Natural killer cell (primary cell): Measurements from ENCODE around the gene RGSL1. TPM values are rescaled to one million over a fixed set of nuclear protein-coding genes. Genes with fewer than 3 reads are reported as not detected.
"Not testable (repeated sequence)": the region's sequence is repeated elsewhere in the genome, so short reads cannot be mapped to it uniquely, and the experiment has no call there.

Source experiments
- ATAC-seq, 3 donors: fragments of 150-1000 bp in 2 of 3; fragments of 200-7000 bp in 1 of 3; cut with Tn5 transposase; 1 replicate in 1 of 3; 2 replicates in 2 of 3; pipeline ENCODE4 v1.10.0; 2021; ENCODE audit warnings: mild to moderate bottlenecking in 2 of 3, moderate library complexity in 2 of 3
- DNase-seq, 2 donors: peaks; one replicate each; pipeline versions ENCODE4 v3.0.0 to v3.0.0-alpha.2; 2013 to 2021; ENCODE audit warnings: mixed read lengths in 1 of 2
- H3K27ac ChIP-seq: one replicate; pipeline ENCODE4 v1.5.1; 2013; ENCODE audit warnings: mild to moderate bottlenecking, low read length
- H3K27me3 ChIP-seq: one replicate; pipeline ENCODE4 v1.6.1; 2013; ENCODE audit warnings: low read length; ENCODE audit not compliant: control insufficient read depth, insufficient read depth
- H3K36me3 ChIP-seq: one replicate; pipeline ENCODE4 v1.6.1; 2013; ENCODE audit warnings: low read length; ENCODE audit not compliant: control insufficient read depth, insufficient read depth
- H3K4me1 ChIP-seq: one replicate; pipeline ENCODE4 v1.6.1; 2013; ENCODE audit warnings: low read length; ENCODE audit not compliant: control insufficient read depth, insufficient read depth
- H3K4me3 ChIP-seq: one replicate; pipeline ENCODE4 v1.5.1; 2013; ENCODE audit warnings: low read length
- H3K9me3 ChIP-seq: one replicate; pipeline ENCODE4 v1.6.1; 2013; ENCODE audit warnings: low read length; ENCODE audit not compliant: control insufficient read depth, insufficient read depth
- H3K27ac Mint-ChIP-seq, 2 donors: one replicate each; pipeline ENCODE4 v1.8.0; 2022; ENCODE audit warnings: mild to moderate bottlenecking in 2 of 2, mixed read lengths in 2 of 2, moderate library complexity in 1 of 2
- H3K27me3 Mint-ChIP-seq, 2 donors: one replicate each; pipeline ENCODE4 v1.8.0; 2022; ENCODE audit warnings: low read depth in 2 of 2, mixed read lengths in 2 of 2
- H3K36me3 Mint-ChIP-seq: one replicate; pipeline ENCODE4 v1.8.0; 2022; ENCODE audit warnings: mixed read lengths
- H3K4me1 Mint-ChIP-seq, 2 donors: one replicate each; pipeline ENCODE4 v1.8.0; 2022; ENCODE audit warnings: mixed read lengths in 2 of 2
- H3K4me3 Mint-ChIP-seq: one replicate; pipeline ENCODE4 v1.8.0; 2022; ENCODE audit warnings: mild to moderate bottlenecking, moderate library complexity, mixed read lengths
- H3K9me3 Mint-ChIP-seq, 2 donors: one replicate each; pipeline ENCODE4 v1.8.0; 2022; ENCODE audit warnings: mixed read lengths in 2 of 2
- WGBS: methylation state at CpG from one replicate; pipeline ENCODE4 v1.1.7; 2013; ENCODE audit warnings: missing lambda C conversion rate; ENCODE audit not compliant: insufficient coverage; 5-methylcytosine and 5-hydroxymethylcytosine counted together
- intact Hi-C: fragments of 100-400 bp; cut with micrococcal nuclease; formaldehyde crosslinking; loops from one replicate; pipeline ENCODE4 v1.14.2; 2022
- total RNA-seq, 4 donors: library from RNA; stranded (reverse); fragments of 120-200 nt in 1 of 4; gene quantifications; one replicate each; pipeline versions ENCODE4 v1.2.3 to v1.2.4, GENCODE V29; 2013 to 2022
- TF ChIP-seq, protein P1 (sequence below): fragments of 200-600 bp; IDR thresholded peaks from one replicate; pipeline ENCODE4 v1.8.0; 2022; ENCODE audit warnings: antibody characterized with exemption

RGSL1 gene
- total RNA-seq, 3 donors from 2014 or later (not counting 1 experiment from before 2014, with no cell fraction given), result not detected

DNA sequence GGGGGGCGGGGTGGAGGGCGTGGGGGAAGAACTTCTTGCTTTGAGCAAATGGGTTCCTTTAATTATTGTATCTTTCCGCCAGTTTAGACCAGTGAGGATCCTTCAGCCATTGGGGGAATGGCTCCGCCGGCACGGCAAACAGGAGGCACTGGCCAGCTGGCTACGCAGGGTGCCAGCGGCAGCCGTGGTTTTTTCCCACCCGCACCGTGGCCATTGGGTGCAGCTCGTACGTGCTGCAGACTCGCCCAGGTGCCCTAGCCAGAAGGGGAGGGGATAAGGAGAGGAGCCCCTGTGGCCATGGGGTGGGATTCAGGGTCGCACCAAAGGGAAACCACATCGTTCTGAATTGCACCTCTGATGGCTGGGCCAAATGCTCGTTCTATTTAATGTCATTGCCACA is 65.6 kb downstream of the RGSL1 start:
- Histone ChIP-seq H3K27me3 (no peaks in the 10 kb centered on the region), H3K4me3 (no peak overlapping the region), H3K27ac (no peak overlapping the region), H3K36me3 (no peaks in the 10 kb centered on the region), H3K9me3 (no peaks in the 10 kb centered on the region), H3K4me1 (no peaks in the 10 kb centered on the region)
- 76% methylated on average over 17 of the region's 17 CpGs for WGBS
- Mint-ChIP-seq H3K27ac (no peak overlapping the region), H3K27me3 (peaks cover 5 to 7% of the 10 kb centered on the region in 2 donors), H3K36me3 (peaks cover 7% of the 10 kb centered on the region), H3K4me1 (no peaks in the 10 kb centered on the region), H3K9me3 (peaks cover 4 to 7% of the 10 kb centered on the region in 2 donors), H3K4me3 (no peak overlapping the region)
- intact Hi-C loops, result no loop called here
- DNase-seq, result no peak
- ATAC-seq, result no peak
- TF ChIP-seq, protein P1, sequence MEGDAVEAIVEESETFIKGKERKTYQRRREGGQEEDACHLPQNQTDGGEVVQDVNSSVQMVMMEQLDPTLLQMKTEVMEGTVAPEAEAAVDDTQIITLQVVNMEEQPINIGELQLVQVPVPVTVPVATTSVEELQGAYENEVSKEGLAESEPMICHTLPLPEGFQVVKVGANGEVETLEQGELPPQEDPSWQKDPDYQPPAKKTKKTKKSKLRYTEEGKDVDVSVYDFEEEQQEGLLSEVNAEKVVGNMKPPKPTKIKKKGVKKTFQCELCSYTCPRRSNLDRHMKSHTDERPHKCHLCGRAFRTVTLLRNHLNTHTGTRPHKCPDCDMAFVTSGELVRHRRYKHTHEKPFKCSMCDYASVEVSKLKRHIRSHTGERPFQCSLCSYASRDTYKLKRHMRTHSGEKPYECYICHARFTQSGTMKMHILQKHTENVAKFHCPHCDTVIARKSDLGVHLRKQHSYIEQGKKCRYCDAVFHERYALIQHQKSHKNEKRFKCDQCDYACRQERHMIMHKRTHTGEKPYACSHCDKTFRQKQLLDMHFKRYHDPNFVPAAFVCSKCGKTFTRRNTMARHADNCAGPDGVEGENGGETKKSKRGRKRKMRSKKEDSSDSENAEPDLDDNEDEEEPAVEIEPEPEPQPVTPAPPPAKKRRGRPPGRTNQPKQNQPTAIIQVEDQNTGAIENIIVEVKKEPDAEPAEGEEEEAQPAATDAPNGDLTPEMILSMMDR, result no peak

DNA sequence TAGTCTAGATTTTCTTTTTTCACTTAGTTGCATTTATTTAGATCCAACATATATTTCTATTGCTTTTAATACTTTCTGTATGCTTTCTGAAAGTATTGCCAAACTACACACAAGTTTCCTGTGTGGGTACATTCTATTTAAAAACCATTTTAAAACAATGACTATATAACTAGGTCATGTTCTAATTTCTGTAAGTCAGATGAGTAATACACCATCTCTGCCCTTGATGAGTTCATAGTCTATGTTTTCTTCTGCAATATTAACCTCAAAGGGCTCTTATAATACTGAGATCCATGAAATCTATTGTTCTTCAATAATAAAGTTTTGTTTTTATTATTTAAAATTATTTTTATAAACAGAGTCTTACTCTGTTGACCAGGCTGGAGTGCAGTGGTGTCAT is 70.8 kb downstream of the RGSL1 start:
- peaks cover 28% of the 10 kb centered on the region for H3K36me3 Mint-ChIP-seq

DNA sequence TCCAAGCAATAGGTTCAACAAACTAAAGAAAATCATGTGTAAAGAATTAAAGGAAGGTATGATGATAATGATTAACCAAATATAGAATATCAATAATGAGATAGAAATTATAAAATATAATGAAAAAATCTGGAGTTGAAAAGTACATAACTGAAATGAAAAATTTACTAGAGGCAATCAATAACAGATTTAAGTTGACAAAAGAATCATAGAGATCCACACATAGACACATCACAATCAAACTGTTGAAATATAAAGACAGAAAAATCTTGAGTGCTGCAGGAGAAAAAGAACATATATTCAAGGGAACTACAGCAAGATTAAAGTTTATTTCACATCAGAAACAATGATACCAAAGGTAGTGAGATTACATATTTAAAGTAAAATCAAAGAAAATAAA is 75.4 kb downstream of the RGSL1 start:
- TF ChIP-seq, protein P1, result no peak
- peaks cover 30% of the 10 kb centered on the region for H3K36me3 Mint-ChIP-seq
- Histone ChIP-seq H3K9me3 (peaks cover 3% of the 10 kb centered on the region), H3K4me3 (no peak overlapping the region), H3K27me3 (peaks cover 3% of the 10 kb centered on the region), H3K36me3 (no peaks in the 10 kb centered on the region), H3K4me1 (no peaks in the 10 kb centered on the region), H3K27ac (no peak overlapping the region)
- DNase-seq, result no peak
- H3K27me3 Mint-ChIP-seq, result peaks cover 8 to 25% of the 10 kb centered on the region in 2 donors
- no peak overlapping the region for H3K4me3 Mint-ChIP-seq
- no peak for ATAC-seq
- peaks cover 13 to 15% of the 10 kb centered on the region in 2 donors for H3K9me3 Mint-ChIP-seq
- H3K4me1 Mint-ChIP-seq, result no peaks in the 10 kb centered on the region
- no peak overlapping the region for H3K27ac Mint-ChIP-seq
- intact Hi-C loops, result no loop called here

More for the DNA sequence above, 70.8 kb downstream of the RGSL1 start:
- no peak for DNase-seq
- H3K9me3 ChIP-seq, result peaks cover 3% of the 10 kb centered on the region
- intact Hi-C loops, result no loop called here
- H3K9me3 Mint-ChIP-seq, result peaks cover 11 to 21% of the 10 kb centered on the region in 2 donors
- H3K27me3 ChIP-seq, result peaks cover 3% of the 10 kb centered on the region
- H3K4me3 ChIP-seq, result no peak overlapping the region
- H3K36me3 ChIP-seq, result no peaks in the 10 kb centered on the region
- TF ChIP-seq, protein P1, result no peak
- H3K27ac Mint-ChIP-seq, result no peak overlapping the region
- ATAC-seq, result no peak
- no peaks in the 10 kb centered on the region for H3K4me1 Mint-ChIP-seq
- H3K4me3 Mint-ChIP-seq, result no peak overlapping the region
- peaks cover 8 to 15% of the 10 kb centered on the region in 2 donors for H3K27me3 Mint-ChIP-seq
- no peaks in the 10 kb centered on the region for H3K4me1 ChIP-seq
- no peak overlapping the region for H3K27ac ChIP-seq

DNA sequence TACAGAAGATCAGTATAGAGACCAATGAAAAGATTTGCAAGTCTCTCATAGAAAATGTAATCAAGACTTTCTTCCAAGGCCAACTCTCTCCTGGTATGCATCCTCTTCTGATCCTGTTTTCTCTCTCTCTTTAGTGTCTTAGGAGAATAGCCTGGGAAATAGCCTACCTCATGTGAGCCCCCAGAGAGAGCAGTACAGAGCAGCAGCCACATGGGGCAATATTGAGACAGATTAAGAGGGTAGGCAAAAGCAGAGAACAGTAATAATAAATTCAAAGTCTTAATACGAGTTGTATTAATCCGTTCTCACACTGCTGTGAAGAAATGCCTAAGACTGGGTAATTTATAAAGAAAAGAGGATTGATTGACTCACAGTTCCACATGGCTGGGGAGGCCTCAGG is 77.7 kb downstream of the RGSL1 start:
- Mint-ChIP-seq H3K4me3 (no peak overlapping the region), H3K4me1 (no peaks in the 10 kb centered on the region), H3K27me3 (peaks cover 7 to 34% of the 10 kb centered on the region in 2 donors), H3K27ac (no peak overlapping the region), H3K36me3 (peaks cover 30% of the 10 kb centered on the region), H3K9me3 (peaks cover 13% of the 10 kb centered on the region in 2 donors)
- DNase-seq (no peak), ATAC-seq (no peak)
- H3K9me3 ChIP-seq, result peaks cover 3% of the 10 kb centered on the region
- no peaks in the 10 kb centered on the region for H3K36me3 ChIP-seq
- TF ChIP-seq, protein P1, result no peak
- no peak overlapping the region for H3K4me3 ChIP-seq
- H3K27me3 ChIP-seq, result peaks cover 4% of the 10 kb centered on the region
- 97% methylated on average over 2 of the region's 2 CpGs for WGBS
- intact Hi-C loops, result no loop called here
- H3K27ac ChIP-seq, result no peak overlapping the region
- H3K4me1 ChIP-seq, result no peaks in the 10 kb centered on the region

DNA sequence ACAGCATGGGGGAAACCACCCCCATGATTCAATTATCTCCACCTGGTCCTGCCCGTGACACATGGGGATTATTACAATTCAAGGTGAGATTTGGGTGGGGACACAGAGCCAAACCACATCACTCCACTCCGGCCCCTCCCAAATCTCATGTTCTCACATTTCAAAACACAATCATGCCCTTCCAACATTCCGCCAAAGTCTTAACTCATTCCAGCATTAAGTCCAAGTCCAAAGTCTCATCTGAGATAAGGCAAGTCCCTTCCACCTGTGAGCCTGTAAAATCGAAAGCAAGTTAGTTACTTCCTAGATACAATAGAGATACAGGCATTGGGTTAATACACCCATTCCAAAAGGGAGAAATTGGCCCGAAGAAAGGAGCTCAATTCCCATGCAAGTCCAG is 78.3 kb downstream of the RGSL1 start:
- H3K4me1 Mint-ChIP-seq, intact Hi-C loops, ATAC-seq, H3K4me1 ChIP-seq, H3K27me3 ChIP-seq, H3K9me3 ChIP-seq, H3K27ac Mint-ChIP-seq, H3K27ac ChIP-seq, DNase-seq, H3K4me3 ChIP-seq, H3K4me3 Mint-ChIP-seq, H3K36me3 ChIP-seq: not testable (repeated sequence)
- 87% methylated on average over 5 of the region's 5 CpGs for WGBS
- peaks cover 7 to 36% of the 10 kb centered on the region in 2 donors for H3K27me3 Mint-ChIP-seq
- peaks cover 30% of the 10 kb centered on the region for H3K36me3 Mint-ChIP-seq
- peaks cover 13% of the 10 kb centered on the region in 2 donors for H3K9me3 Mint-ChIP-seq
